Ishikawa (cell line): Measurements from ENCODE around the gene EIF4H.

Source experiments
- CEBPB ChIP-seq: IDR thresholded peaks from 2 replicates; pipeline ENCODE4 v1.6.1; 2012
- CREB1 ChIP-seq: IDR thresholded peaks from 2 replicates; pipeline ENCODE4 v1.6.1; 2012; ENCODE audit warnings: low read depth
- EGR1 ChIP-seq: IDR thresholded peaks from 2 replicates; pipeline ENCODE4 v1.6.1; 2012
- EP300 ChIP-seq: IDR thresholded peaks from 2 replicates; pipeline ENCODE4 v1.6.1; 2012; ENCODE audit warnings: borderline replicate concordance
- FOXM1 ChIP-seq: IDR thresholded peaks from 2 replicates; pipeline ENCODE4 v1.6.1; 2012; ENCODE audit warnings: low read depth, borderline replicate concordance
- NFIC ChIP-seq: IDR thresholded peaks from 2 replicates; pipeline ENCODE4 v1.6.1; 2012
- RAD21 ChIP-seq: IDR thresholded peaks from 2 replicates; pipeline ENCODE4 v1.6.1; 2012; ENCODE audit warnings: low read depth
- ZBTB7A ChIP-seq: IDR thresholded peaks from 2 replicates; pipeline ENCODE4 v1.6.1; 2012; ENCODE audit warnings: low read depth
- TF ChIP-seq, protein P1 (sequence below): IDR thresholded peaks from 2 replicates; pipeline ENCODE4 v1.6.1; 2012
- TF ChIP-seq, protein P2 (sequence below): IDR thresholded peaks from 2 replicates; pipeline ENCODE4 v1.6.1; 2012
- TF ChIP-seq, protein P3 (sequence below): IDR thresholded peaks from 2 replicates; pipeline ENCODE4 v1.6.1; 2012; ENCODE audit warnings: low read depth, mild to moderate bottlenecking

DNA sequence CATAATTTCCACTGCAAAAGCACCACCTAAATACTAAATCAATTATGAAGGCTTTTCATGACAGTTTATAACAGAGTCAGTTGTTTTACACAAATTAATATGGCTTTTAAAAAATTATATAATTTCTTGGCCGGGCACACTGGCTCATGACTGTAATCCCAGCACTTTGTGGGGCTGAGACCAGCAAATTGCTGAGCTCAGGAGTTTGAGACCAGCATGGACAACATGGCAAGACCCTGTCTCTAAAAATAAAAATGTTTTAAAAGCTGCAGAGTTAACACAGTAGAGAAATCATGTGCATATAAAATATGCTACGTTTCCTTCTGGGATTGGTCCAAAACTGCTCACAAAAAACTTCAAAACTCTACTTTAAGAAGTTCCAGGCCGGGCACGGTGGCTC, 43.6 kb upstream of the EIF4H start:
- TF ChIP-seq EGR1, result no peak
- no peak for TF ChIP-seq RAD21
- no peak for TF ChIP-seq ZBTB7A
- TF ChIP-seq EP300, result no peak
- TF ChIP-seq, protein P1, sequence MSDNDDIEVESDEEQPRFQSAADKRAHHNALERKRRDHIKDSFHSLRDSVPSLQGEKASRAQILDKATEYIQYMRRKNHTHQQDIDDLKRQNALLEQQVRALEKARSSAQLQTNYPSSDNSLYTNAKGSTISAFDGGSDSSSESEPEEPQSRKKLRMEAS, result no peak
- no peak for TF ChIP-seq FOXM1
- no peak for TF ChIP-seq NFIC
- no peak for TF ChIP-seq CEBPB
- TF ChIP-seq CREB1, result no peak
- TF ChIP-seq, protein P2, sequence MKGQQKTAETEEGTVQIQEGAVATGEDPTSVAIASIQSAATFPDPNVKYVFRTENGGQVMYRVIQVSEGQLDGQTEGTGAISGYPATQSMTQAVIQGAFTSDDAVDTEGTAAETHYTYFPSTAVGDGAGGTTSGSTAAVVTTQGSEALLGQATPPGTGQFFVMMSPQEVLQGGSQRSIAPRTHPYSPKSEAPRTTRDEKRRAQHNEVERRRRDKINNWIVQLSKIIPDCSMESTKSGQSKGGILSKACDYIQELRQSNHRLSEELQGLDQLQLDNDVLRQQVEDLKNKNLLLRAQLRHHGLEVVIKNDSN, result no peak
- TF ChIP-seq, protein P3, sequence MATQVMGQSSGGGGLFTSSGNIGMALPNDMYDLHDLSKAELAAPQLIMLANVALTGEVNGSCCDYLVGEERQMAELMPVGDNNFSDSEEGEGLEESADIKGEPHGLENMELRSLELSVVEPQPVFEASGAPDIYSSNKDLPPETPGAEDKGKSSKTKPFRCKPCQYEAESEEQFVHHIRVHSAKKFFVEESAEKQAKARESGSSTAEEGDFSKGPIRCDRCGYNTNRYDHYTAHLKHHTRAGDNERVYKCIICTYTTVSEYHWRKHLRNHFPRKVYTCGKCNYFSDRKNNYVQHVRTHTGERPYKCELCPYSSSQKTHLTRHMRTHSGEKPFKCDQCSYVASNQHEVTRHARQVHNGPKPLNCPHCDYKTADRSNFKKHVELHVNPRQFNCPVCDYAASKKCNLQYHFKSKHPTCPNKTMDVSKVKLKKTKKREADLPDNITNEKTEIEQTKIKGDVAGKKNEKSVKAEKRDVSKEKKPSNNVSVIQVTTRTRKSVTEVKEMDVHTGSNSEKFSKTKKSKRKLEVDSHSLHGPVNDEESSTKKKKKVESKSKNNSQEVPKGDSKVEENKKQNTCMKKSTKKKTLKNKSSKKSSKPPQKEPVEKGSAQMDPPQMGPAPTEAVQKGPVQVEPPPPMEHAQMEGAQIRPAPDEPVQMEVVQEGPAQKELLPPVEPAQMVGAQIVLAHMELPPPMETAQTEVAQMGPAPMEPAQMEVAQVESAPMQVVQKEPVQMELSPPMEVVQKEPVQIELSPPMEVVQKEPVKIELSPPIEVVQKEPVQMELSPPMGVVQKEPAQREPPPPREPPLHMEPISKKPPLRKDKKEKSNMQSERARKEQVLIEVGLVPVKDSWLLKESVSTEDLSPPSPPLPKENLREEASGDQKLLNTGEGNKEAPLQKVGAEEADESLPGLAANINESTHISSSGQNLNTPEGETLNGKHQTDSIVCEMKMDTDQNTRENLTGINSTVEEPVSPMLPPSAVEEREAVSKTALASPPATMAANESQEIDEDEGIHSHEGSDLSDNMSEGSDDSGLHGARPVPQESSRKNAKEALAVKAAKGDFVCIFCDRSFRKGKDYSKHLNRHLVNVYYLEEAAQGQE, result no peak
